Occipital lobe (tissue), 2 donors: ENCODE measurements around the gene SLC6A20. TPM values are rescaled to one million over a fixed set of nuclear protein-coding genes. Genes with fewer than 3 reads are reported as not detected.

ENCODE experiments used
- DNase-seq: peaks from one replicate; lab custom pipeline; 2025; lab: John Stamatoyannopoulos, UW
- total RNA-seq: library from RNA; depleted of rRNA; stranded (reverse); fragments of >200 nt; gene quantifications from one replicate; pipeline ENCODE4 v1.2.3, GENCODE V29; 2014

The SLC6A20 gene
- total RNA-seq, 1 donor from 2014 or later, result 2.7 TPM

DNA sequence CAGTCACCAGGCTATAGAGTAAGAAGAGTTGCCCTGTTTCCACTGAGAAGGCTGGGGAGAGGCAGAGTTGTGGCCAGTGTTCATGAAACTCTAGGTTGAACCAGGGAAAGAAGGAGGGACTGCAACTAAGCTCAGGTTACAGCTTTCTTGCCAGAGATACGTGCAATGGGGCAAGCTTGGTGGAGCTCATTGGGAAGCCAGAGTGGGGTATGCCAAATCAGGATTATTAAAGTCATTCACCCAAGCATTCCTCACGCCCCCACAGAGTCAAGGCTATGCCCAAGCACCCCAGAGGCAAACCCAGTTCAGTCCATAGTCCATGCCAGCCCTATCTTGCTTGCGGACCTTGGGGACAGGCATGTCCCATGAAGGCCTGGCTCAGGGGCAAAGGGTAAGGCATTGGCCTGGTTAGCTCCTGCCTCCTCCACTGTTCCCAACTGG, 17.6 kb downstream of the SLC6A20 start:
- no peak for DNase-seq

DNA sequence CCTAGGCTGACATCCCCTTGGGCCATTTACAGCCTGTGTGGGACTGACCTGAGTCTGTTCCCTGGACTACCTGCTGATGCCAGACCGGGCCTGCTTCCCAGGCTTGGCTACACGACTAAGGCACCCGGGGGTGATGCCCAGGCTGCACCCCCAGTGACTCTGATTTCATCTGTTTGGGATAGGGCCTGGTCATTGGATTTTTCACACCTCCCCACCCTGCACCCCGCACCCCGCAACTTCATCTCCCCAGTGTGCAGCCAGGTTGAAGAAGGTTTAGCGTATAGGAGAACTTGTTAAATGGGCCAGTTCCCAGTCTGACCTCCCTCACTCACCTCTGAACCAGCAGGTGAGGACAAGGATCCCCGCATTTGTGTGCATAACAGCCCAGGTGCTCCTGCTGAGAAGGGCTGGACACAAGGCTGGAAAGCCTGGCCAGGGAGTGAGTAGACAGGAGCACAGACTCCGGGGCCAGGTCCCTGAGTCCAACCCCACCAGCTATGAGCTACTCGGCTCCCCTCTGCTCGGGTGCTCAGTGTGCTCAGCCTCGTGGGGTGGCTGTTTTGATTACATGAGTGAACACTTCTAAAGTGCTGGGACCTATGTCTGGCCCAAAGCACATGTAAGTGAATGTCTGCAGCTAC, 18.5 kb downstream of the SLC6A20 start:
- DNase-seq, result no peak

DNA sequence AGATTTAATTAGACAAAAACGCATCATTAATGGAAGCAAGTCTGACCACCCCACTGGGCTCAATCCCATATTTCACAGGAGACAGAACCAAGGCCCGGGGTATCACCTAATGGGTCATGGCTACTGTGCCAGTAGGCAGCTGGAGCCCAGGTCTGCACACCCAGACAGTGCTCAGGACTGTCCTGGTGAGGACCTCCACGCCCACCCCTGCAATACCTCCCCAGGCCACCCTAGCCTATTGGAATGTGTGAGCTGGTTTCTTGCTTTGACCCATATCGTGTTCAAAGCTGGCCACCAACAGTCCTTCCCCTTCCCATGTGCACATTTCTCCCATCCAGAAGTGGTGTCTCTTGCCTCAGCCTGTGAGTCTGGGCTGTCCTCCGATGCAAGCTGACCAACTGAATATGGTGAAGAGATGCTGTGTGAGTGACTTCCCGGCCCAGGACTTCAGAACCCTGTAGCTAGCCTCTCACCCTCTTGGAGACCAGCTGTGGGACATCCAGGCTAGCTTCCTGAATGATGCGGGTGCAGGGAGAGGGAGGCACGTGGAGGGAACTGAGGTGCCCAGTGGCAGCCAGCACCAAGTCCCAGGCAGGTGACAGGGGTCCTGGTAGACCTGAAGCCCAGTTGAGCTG, 19.1 kb downstream of the SLC6A20 start:
- no peak for DNase-seq

DNA sequence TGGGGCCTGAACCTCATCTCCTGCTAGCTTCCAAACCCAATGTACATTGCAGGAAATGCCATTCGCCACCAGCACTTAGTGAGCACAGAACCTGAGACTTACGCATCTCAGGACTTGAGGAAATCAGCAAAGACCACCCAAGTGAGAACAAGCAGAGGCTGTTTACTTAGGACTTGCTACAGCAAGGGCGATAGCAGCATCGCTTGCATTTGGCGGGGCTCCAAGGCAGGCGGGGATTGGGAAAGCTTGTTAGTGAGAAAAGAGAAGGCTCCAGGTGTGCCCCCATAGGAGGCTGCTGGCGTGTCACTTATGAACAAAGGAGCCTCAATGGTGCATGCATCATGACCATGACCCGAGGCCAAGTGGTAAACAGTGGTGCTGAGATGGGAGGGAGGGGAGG, 19.7 kb downstream of the SLC6A20 start:
- no peak for DNase-seq

DNA sequence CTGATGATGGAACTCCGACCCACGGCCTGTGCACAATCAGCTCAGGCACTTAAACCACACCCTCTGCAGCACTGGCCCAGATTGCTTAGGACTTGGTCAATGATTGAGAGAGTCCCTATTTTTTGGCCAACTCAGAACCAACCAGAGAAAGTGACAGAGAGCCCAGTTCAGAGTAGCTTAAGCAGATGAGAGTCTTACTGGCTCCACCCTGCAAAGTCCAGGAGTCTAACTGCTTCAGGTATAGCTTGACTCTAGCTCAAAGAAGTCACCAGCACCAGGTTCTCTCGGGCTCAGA, 20.1 kb downstream of the SLC6A20 start:
- DNase-seq, result no peak

DNA sequence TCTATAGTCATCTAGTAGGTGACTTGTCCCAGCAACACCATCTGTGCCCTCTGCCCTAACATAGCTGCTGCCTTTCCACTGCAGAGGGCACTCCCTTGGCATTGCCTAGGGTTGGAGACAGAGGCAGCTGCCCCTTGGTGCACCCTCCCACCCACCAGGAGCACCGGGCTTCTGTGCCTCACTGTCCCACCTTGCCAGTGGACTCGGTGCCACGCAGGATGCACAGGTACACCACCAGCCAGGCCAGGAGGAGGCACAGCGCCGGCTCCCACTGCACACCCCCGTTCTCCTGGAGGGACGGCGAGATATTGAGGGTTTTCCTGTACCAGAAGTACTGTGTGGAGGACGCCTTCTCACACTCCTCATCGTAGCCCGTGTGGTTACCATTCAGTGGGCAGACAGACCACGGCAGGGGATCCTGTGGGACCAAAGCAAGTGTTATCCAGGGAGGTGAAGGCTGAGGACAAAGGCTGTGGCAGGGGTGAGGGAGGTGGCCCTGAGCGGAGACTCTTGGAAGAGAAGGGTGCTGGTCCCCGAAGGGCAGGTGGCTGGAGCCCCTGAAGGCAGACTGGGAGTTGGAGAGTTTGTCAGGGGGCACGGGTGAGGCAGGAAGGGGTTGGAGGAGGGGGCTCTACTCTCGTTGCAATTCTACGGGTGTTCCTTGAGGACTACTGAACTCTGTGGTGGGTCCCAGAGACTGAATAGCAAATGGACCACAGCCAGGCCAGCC, 20.6 kb downstream of the SLC6A20 start:
- no peak for DNase-seq

DNA sequence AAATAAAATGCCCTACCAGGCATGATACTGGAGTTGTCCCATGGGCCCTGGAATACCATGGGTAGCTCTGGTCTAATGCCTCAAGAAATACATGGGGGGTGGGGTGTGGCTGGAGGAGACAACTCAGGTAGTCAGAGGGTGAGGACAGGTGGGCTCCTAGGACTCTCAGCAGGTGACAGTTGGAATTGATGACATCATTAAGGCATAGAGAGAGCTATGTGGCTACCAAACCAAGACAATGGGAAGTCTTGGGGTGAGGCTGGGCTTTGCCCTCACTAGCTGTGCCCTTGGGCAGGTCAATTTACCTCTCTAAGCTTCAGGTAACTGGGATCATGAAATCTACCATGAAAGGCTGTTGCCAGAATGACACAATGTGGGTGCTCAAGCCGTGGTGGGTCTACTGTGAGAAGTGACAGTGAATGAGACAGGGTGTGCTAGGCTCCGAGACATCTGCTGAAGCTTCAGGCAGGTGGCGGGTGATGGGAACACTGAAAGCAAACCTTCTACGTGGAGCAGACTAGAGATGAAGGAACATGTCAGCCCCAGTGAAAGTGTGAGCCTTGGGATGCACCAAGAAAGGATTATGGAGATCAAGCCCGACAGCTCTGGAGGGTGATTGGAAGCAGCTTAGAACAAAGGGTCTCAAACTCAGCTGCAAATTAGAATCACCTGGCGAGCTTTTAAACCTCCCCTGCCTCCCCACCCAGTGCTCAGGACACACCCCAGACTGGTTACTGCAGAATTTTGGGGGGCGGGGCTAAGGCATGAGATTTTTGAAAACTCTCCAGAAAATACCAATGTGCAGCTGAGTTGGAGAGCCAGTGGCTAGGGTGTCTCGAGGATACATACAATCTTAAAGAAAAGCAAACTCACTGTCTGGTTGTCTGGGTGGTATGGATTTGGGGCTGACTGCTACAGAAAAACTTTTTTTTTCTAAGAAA, 21.5 kb downstream of the SLC6A20 start:
- no peak for DNase-seq

DNA sequence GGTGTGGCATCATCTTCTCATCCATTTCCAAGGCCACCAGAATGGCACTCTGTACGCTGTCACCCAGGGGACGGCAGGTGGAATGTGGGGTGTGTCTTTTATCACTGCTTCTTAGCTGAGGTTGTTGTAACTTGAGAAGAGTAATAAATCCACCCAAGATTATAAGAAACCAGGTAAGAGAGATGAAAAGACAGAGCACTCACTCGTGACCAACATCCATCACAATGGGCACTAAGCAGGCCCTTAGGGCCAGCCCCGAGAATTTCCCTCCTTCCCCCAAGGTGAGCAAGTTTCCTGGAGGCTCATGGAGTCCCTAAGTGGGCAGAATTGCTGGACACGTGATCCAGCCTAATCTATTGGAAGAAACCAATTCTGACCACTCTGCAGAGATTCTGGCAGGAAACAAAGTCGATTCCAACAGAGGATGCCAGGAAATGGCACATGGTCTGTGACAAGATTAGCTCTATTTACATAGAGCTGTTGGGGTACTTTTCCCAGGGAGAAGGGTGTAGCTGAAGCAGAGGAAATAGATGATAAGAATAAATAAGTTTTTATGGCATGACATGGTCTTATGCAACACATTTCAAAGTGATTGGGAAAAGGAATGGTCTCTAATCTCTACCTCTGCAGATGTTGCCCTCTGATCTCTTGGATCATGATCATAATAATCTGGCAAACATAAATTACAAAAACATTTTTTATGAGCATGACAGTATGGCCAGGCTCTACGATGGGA, 22.5 kb downstream of the SLC6A20 start:
- no peak for DNase-seq

DNA sequence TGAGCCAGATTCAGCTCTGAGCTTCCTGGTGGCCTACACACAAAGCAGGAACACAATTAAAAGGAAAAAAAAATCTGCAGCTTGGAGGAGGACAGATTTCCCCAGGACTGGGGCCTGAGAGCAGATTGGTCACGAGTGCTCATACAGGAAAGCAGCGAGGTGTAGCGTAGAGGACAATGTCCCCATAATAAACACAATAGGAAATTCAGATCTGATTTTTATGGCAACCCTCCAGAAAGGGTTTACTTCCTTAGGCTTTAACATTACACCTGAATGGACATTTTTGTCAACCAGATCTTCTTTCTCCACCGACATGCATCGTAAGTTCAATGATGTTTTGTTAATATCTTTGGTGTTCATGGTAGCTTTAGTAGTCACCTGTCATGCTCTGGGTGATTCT, 23.3 kb downstream of the SLC6A20 start:
- no peak for DNase-seq

DNA sequence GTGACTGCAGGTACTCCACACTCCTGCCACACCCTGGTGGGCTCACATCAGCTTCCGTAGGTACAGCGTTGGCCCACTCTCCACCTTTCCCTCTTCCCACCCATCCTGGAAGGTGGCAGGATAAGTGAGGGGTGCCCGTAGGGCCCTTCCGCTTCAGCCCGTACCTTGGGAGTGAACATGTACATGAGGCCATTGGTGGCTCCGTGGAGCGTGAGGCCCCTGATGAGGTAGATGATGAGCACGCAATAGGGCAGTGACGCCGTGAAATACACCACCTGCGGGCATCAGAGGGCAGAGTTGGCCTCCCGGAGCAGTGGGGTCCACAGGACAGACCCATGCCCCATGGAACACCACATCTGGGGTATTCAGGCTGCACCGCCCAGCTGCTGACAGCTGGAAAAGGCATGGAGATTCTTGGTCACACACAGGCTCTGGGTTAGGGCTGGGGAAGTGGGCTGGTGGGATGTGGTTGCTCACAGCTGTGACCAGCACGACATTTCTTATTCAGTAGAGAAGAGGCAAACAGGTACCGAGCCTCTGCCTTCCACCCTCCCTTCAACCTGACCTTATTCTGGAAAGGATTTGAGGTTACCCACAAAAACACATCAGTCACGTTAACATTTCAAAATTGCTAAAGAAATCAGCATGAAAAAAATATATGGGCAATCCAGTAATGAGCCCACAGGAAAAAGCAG, 23.8 kb downstream of the SLC6A20 start:
- no peak for DNase-seq

DNA sequence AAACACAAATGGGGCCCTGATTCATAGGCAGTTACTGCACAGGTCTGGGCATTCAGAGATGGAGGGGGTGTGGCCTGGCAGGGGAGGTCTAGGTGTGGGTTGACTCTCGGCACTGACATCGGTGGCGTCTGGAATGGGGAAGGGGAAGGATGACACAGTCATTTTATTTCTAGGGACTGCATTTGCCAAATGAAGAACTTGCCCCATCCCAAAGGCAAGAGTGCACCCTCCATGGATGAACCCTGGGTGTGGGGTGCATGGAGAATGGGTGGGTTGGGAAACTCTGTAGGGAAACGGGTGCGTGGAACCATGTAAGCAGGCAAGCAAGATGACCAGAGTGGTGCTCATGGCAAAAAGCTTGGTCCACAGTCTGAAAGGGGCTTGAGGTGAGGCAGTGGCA, 24.5 kb downstream of the SLC6A20 start:
- no peak for DNase-seq

DNA sequence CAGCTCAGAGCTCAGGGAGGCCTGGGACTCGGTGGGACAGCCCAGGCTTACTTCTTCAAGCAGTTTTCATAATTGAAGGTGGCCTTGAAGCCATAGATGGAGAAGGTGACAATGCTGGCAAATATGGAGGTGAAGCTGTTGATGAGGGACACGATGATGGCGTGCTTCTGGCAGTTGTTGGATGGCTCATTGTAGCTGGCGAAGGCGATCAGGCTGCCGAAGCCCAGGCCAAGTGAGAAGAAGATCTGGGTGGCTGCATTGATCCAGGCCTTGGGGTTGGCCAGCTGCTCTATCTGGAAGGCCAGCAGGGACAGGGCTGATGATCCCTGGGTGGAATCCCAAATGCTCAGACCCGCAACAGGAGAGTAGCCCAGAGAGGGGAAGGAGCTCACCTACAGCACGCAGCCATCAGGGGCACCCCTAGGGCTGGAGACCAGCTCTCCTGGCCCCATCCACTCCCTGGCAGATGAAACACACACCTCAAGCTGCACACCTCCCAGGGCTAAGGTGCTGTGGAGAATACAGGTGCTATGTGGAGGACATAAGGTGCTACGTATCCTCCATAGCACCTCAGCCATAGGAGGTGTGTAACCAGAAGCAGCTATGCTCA, 25.1 kb downstream of the SLC6A20 start:
- no peak for DNase-seq

DNA sequence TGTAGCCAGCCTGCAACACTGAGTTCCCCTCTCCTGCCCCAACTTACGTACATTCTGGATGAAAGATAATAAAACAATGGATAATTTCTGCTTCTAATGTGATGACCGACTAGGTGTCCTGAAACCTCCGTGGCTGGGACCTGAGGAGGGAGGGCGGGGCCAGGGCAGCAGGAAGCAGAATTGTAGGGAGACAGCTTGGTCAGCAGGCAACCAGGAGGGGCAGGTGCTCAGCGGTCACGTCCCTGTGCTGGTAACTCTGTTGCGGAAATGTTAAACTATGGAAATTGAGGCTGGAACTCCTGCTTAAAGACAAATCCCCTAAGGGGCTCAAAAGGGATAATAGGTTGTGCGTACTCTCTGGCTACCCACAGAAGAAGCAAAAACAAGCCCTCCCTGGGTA, 30.4 kb downstream of the SLC6A20 start:
- DNase-seq, result no peak

DNA sequence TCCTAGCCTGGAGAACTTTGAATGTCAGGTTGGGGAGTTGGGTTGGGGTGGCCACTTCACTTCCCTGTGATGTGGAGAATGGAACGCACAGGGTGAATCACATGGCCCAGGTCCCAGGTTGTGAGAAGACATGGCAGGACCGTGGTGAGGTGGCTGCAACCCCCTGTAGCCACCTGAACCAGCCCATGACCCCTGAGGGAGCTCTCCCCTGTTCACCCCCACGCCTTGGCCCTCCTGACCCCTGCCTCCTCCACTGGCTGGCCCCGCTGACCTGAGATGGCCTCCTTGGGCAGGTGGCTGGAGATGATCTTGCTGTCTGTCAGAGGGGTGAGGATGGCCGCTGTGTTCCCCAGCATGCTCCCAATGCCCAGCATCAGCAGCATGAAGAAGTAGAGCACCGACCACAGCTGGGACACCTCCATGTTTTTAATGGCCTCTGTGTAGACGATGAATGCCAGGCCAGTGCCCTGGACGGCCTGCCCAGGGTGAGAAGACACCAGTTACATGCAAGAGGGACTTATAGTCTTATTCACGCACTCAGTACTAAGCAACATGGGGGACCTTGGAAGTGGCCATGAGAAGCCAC, 31.0 kb downstream of the SLC6A20 start:
- no peak for DNase-seq

DNA sequence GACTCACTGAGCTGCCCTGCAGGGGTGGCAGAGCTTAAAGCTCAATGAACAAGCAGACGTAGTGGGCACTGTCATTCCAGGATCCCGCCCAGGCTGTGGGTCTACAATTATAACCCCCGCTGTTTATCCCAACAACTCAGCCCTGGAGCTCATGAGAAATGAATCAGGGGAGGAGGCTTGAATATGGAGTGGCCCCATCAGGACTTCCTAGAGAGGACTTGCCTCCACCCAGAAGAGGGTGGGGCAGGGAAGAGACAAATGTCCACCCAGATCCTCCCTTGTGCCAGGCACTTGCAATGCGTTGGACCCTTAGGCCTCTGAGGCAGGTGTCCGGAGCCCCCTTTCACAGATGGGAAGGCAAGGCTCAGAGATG, 33.0 kb downstream of the SLC6A20 start:
- DNase-seq, result no peak

DNA sequence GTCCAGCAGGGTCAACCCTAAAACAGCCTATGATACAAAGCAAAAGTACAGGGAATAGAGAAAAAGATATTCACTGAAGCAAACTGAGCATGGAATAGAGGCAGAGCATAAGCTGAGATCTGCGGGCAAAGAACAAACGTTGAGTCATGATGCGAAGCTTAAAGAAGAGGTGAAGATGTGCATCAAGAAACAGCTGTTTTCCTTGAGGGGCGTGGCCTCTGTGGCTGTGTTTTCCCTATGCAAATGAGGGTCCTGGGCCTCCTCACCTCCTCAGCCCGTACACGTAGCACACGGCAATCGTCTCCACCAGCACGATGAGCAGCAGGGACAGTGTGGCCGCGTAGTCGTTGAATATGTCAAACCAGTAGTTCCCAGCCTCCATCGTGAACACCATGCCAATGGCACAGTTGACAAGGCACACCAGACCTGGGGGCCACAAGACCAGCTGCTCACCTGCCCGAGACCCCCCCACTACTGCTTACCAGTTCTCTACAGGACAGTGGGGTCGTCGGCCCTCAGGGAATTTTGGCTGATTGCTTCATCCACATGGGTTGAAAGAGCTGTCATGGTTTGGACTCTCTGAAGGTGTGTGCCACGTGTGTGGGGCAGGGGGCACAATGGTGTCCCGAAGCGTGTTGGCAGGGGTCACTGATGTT, 33.6 kb downstream of the SLC6A20 start:
- no peak for DNase-seq

DNA sequence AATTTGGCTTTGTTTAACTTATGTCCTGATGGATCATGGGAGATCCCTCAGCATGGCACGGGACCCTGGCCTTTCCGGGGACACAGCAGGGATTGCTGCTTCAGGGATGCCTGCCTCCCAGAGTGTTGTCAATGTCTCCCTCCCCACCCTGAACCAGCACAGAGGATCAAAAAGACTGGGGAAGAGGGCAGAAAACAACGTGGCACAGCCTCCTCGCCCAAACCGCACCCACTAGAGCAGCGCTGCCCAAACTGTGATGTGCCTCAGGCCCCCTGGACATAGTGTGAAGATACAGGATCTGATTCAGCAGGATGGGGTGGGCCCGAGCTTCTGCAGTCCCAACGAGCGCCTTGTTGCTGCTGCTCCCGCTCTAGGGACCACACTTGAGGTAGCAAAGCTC, 34.5 kb downstream of the SLC6A20 start:
- DNase-seq, result no peak

DNA sequence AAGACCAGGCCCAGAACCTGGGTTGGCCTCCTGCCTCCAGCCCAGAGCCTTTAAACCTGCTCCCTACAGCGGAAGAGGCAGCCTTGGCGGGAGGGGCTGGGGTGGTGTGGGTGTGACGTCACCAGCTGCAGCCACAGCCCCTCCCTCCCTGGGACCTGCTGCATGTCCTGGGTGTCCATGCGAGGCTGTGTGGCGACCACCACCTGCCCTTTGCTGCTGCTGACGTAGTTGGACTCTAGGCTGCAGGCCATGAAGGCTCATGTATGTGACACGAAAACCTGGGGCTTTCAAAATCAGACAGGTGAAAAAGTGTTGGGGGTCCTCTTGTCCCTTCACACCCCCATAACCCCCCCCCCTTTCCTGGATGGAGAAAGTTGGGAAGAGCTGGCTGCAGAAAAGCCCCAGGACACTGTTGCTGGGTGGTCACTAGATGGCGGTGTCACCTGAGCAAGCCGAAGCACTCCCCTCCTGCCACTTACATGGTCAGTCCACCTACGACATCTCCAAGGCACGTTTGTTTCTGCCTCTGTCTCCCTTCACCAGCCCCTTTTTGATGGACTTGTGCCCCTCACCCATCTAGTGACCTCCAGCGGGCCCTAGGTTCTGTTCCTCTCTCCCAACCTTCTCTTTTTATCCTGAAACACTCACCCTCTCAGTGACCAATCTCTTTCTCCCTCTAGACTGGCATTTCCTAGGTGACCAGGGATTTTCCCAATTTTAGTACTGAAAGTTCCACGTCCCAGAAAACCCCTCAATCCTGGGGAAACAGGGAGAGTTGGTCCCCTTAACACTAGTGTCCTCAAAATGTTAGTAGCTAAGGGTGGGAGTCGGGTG, 35.2 kb downstream of the SLC6A20 start:
- DNase-seq, result no peak
